Kidney (tissue), 14 donors: ENCODE measurements around the gene RIN1. TPM values are rescaled to one million over a fixed set of nuclear protein-coding genes. Genes with fewer than 3 reads are reported as not detected.

ENCODE experiments used
- DNase-seq, 5 donors: peaks; one replicate each; pipeline ENCODE4 v3.0.0-alpha.2; 2013 to 2020
- FAIRE-seq: peaks from 2 replicates; lab custom pipeline; 2012; peaks lifted over from hg19 to GRCh38; lab: Jason Lieb, UNC
- H3K27ac ChIP-seq, 2 donors: one replicate each; pipeline ENCODE4 v1.7.0; 2013; ENCODE audit warnings: low read depth in 2 of 2, low read length in 2 of 2, inconsistent platforms in 1 of 2
- H3K27me3 ChIP-seq: one replicate; pipeline ENCODE4 v1.7.1; 2013; ENCODE audit warnings: low read length, inconsistent platforms; ENCODE audit not compliant: control insufficient read depth, insufficient read depth
- H3K36me3 ChIP-seq, 3 donors: one replicate each; pipeline versions ENCODE4 v1.7.0 to v1.7.1; 2013; ENCODE audit warnings: low read length in 3 of 3, control low read depth in 1 of 3, inconsistent platforms in 1 of 3; ENCODE audit not compliant: insufficient read depth in 3 of 3, control insufficient read depth in 2 of 3
- H3K4me1 ChIP-seq, 3 donors: one replicate each; pipeline versions ENCODE4 v1.7.0 to v1.7.1; 2013; ENCODE audit warnings: low read length in 3 of 3, inconsistent platforms in 1 of 3, low read depth in 1 of 3; ENCODE audit not compliant: control insufficient read depth in 2 of 3, insufficient read depth in 2 of 3
- H3K4me3 ChIP-seq, 3 donors: one replicate each; pipeline versions ENCODE4 v1.7.0 to v1.8.1; 2013; ENCODE audit warnings: low read length in 3 of 3, control low read depth in 1 of 3, inconsistent platforms in 1 of 3
- H3K9ac ChIP-seq, 3 donors: one replicate each; pipeline versions ENCODE4 v1.7.0 to v1.7.1; 2013; ENCODE audit warnings: low read length in 3 of 3, control low read depth in 1 of 3, inconsistent platforms in 1 of 3
- H3K9me3 ChIP-seq, 3 donors: one replicate each; pipeline versions ENCODE4 v1.7.0 to v1.7.1; 2013; ENCODE audit warnings: low read length in 3 of 3, control low read depth in 1 of 3, inconsistent platforms in 1 of 3; ENCODE audit not compliant: control insufficient read depth in 2 of 3, insufficient read depth in 1 of 3
- CTCF ChIP-seq: IDR thresholded peaks from 3 replicates; pipeline ENCODE4 v1.5.1; 2012; ENCODE audit warnings: mild to moderate bottlenecking, moderate library complexity, borderline replicate concordance; ENCODE audit not compliant: insufficient read depth; ENCODE audit errors: extremely low read depth
- intact Hi-C: fragments of 100-400 bp; cut with DNase I; formaldehyde crosslinking; loops from one replicate; pipeline ENCODE4 v1.11.1; 2022
- polyA plus RNA-seq: library from polyadenylated mRNA; stranded (reverse); fragments of 350-450 nt; fragmentation: Illumina TruSeq; extraction: RNeasy Lipid Tissue Mini Kit (QIAGEN cat#74804); gene quantifications from one replicate; pipeline ENCODE4 v1.2.3, GENCODE V29; 2014; ENCODE audit warnings: low read depth, low replicate concordance; ENCODE audit not compliant: insufficient read depth
- total RNA-seq: library from RNA; stranded (reverse); fragmentation: NEBNext Ultra II Directional; extraction: Animal tissue kit (Norgen Biotek cat#: 25700); gene quantifications from one replicate; pipeline ENCODE4 v1.2.1, GENCODE V29; 2021
- donor health status: control.
- donor health status: control.
- donor health status: control.
- donor health status: control.
- donor health status: control.
- donor health status: DM: yes; HTN: yes; CAD: no.
- donor health status: Normal renal cell carcinoma (clear cell type).

Gene RIN1
- total and polyA plus RNA-seq, 2 donors from 2014 or later = 2.3 to 9.2 TPM

GRCh38 chr11:66287889-66288670 lies 48.2 kb downstream of the RIN1 start:
- Histone ChIP-seq H3K4me1 (peaks cover 0 to 17% (median 13%) of the 10 kb centered on the region in 3 donors), H3K27me3 (peaks cover 10% of the 10 kb centered on the region), H3K9me3 (no peaks in the 10 kb centered on the region), H3K9ac (peak overlapping the region; percentile 32 to 77 (median 68)), H3K27ac (peak overlapping the region; percentile 91 to 95), H3K4me3 (peak overlapping the region; percentile 65 to 95 (median 81)), H3K36me3 (peaks cover 0 to 9% (median 0%) of the 10 kb centered on the region in 3 donors)
- TF ChIP-seq CTCF = no peak
- DNase-seq = peak in 2 of 5 donors; percentile 49 to 78
- intact Hi-C loops = no loop called here
- FAIRE-seq = no peak

GRCh38 chr11:66287211-66287888 lies 48.9 kb downstream of the RIN1 start:
- H3K9me3 ChIP-seq = no peaks in the 10 kb centered on the region
- DNase-seq = peak in 2 of 5 donors; percentile 54 to 69

GRCh38 chr11:66286699-66287098 lies 49.5 kb downstream of the RIN1 start:
- TF ChIP-seq CTCF = no peak
- FAIRE-seq = no peak
- H3K9me3 ChIP-seq = no peaks in the 10 kb centered on the region
- intact Hi-C loops = no loop called here
- DNase-seq = no peak
- no peak overlapping the region for H3K9ac ChIP-seq
- peaks cover 3% of the 10 kb centered on the region for H3K27me3 ChIP-seq
- peaks cover 0 to 19% (median 13%) of the 10 kb centered on the region in 3 donors for H3K4me1 ChIP-seq
- no peak overlapping the region for H3K27ac ChIP-seq
- no peak overlapping the region for H3K4me3 ChIP-seq
- H3K36me3 ChIP-seq = peaks cover 0 to 9% (median 0%) of the 10 kb centered on the region in 3 donors

More at GRCh38 chr11:66287211-66287888, 48.9 kb downstream of the RIN1 start:
- intact Hi-C loops = no loop called here
- H3K4me3 ChIP-seq = no peak overlapping the region
- no peak overlapping the region for H3K27ac ChIP-seq
- TF ChIP-seq CTCF = no peak
- H3K9ac ChIP-seq = no peak overlapping the region
- H3K4me1 ChIP-seq = peaks cover 0 to 19% (median 13%) of the 10 kb centered on the region in 3 donors
- H3K36me3 ChIP-seq = peaks cover 0 to 9% (median 0%) of the 10 kb centered on the region in 3 donors
- peaks cover 3% of the 10 kb centered on the region for H3K27me3 ChIP-seq
- FAIRE-seq = no peak
